ENCODE measurements around the gene ZC3H12C.
"Not testable (repeated sequence)": the region's sequence is repeated elsewhere in the genome, so short reads cannot be mapped to it uniquely, and the experiment has no call there.

ZC3H12C gene

DNA sequence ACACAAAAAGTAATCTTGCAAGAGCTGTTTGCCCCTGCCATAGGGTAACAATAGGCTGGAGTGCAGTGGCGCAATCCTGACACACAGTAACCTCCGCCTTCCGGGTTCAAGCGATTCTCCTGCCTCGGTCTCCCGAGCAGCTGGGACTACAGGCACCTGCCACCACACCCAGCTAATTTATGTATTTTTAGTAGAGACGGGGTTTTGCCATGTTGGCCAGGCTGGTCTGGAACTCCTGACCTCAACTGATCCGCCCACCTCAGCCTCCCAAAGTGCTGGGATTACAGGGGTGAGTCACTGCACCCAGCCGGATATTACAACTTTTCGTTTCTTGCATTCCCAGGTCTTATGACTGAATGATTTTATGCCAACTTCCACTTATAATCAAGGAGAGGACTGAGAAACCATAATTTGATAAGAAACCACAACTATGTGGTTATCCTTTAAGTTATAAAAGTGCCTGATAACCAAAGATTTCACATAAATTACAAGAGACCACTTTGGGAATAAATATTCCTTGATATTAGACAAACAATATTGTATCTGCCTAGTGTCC, 101.1 kb downstream of the ZC3H12C start:
- not testable (repeated sequence) for H3K9me3 Mint-ChIP-seq, H3K4me3 Mint-ChIP-seq, DNase-seq, ATAC-seq, H3K27ac Mint-ChIP-seq
- H3K27me3 Mint-ChIP-seq: peaks cover 20% of the 10 kb centered on the region
- H3K4me1 Mint-ChIP-seq: peaks cover 15% of the 10 kb centered on the region

DNA sequence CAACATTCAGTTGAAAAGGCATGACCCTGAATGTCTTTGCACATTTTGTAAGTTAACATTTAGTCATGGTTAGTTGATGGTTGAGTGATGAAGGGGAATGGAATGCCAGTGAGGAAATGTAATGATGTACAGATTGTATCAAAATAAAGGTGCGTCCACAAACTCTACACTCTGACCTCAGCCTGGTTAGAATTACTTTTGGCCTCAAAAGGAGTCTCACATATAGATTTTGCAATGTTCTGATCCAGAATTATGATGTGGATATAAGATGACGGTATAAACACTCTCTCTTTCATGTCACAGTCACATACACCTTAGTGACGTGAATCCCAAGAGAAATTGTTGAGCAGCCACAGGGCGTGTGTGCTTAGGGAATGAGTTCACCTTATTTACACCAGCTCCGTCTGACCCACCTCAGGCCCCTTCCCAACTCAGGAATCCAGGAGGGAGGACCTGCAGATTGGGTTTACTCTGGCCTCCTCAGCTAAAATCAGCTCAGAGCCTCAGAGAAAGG, 103.1 kb downstream of the ZC3H12C start:
- peaks cover 13% of the 10 kb centered on the region for H3K27me3 Mint-ChIP-seq
- H3K4me3 Mint-ChIP-seq: no peak overlapping the region
- ATAC-seq: no peak
- H3K4me1 Mint-ChIP-seq: peaks cover 15% of the 10 kb centered on the region
- H3K9me3 Mint-ChIP-seq: peaks cover 0 to 5% of the 10 kb centered on the region in 2 donors
- H3K27ac Mint-ChIP-seq: no peak overlapping the region
- DNase-seq: no peak

DNA sequence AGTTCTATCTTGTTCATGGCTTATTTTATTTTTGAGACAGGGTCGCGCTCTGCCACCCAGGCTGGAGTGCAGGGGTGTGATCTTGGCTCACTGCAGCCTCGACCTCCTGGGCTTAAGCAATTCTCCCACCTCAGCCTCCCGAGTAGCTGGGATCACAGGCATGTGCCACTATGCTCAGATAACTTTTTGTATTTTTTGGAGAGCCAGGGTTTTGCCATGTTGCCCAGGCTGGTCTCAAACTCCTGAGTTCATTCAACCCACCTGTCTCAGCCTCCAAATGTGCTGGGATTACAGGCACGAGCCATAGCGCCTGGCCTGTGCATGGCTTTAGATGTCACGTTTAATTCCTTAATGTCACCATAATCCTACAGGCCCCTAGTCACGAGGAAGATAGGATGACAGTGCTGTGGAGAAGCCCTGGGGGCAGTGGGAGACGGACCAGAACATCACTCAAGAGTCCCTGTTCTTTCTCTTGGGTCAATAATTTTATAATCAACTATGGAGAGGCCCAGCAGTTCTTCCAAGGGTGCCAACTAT, 103.8 kb downstream of the ZC3H12C start:
- Mint-ChIP-seq H3K4me3 (no peak overlapping the region), H3K27ac (no peak overlapping the region), H3K9me3 (peaks cover 0 to 5% of the 10 kb centered on the region in 2 donors), H3K27me3 (peaks cover 13% of the 10 kb centered on the region), H3K4me1 (peaks cover 12% of the 10 kb centered on the region)
- ATAC-seq: no peak
- no peak for DNase-seq

DNA sequence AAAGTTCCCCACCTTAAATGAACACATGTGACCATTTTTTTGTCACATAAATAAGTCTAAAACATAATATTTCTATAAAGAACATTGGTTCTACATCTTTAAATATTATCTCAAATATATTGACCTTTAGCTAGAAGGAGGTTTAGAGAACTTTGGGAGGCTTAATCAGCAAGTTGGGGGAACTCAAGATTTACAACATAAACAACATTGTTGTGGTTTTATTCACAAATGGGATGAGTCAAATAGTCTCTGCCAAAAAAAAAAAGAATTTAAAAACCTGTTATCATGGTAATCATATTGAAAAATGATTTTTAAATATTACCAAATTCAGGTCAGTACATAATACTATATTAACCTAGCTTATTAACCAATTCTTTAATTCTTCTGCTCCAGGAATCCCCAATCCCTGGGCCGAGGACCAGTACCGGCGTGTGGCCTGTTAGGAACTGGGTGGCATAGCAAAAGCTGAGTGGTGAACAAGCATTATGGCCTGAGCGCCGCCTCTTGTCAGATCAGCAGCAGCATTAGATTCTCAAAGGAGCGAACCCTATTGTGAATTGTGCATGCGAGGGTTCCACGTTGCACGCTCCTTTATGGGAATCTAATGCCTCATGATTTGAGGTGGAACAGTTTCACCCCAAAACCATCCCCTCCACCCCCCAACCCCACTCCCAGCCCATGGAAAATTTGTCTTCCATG, 105.0 kb downstream of the ZC3H12C start:
- Mint-ChIP-seq H3K4me1 (no peaks in the 10 kb centered on the region), H3K4me3 (no peak overlapping the region), H3K27me3 (peaks cover 5% of the 10 kb centered on the region), H3K9me3 (no peaks in the 10 kb centered on the region), H3K27ac (no peak overlapping the region)
- no peak for DNase-seq
- ATAC-seq: no peak

DNA sequence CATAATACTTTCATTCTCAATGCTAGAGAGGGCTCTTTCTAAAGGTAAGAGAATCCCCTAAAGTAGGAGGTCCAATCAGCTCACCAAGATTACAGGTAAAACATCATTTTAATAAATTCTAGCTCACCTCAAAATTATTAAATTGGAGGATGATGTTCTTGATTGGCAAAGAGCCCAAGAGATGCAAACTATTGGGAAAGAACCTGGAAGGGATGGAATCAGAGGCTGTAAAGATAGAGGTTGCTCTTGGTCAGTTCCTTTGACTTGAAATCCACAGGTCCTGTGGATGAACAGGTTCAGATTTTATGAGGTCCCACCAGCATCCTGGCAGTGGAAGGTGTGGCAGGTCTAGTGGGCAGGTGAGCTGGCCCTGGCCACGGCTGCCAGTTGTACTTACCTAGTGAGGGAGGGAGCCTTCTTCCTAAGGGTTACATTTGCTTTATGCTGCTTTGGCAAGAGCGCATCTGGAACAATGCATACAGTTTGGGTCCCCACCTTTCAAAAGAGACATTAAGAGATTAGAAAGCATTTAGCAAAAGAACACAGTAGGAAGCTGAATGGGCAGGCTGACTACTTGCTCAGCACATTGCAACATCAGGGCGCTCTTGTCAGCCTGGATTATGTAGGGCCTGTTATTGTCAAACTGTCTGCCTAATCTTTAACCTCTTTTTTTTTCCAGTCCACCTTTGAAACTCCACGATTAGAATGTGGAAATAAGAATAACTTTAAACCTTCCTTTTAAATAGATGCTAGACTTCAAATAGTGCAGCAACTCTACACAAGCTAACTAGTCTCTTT, 106.2 kb downstream of the ZC3H12C start:
- ATAC-seq (no peak), DNase-seq (no peak)
- no peaks in the 10 kb centered on the region for H3K27me3 Mint-ChIP-seq
- no peak overlapping the region for H3K4me3 Mint-ChIP-seq
- no peaks in the 10 kb centered on the region for H3K9me3 Mint-ChIP-seq
- H3K4me1 Mint-ChIP-seq: no peaks in the 10 kb centered on the region
- H3K27ac Mint-ChIP-seq: no peak overlapping the region

DNA sequence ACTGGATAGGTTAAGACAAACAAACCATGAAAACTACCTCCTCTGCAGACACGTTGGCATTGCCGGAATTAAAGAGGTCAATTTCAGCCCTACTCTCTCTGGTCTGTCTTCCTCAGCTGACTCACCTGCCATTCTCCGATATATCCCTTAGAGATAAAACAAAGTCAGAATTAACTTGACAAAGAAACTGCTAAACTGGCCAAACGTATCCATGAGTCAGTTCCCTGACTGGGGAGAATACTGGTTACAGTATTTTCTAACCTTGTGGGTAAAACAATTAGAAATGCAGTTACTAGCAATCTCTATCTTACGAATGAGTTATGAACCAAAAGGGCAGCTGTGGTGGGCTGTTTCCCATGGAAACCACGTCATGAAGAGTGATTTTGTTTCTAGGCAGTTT, 107.0 kb downstream of the ZC3H12C start:
- Mint-ChIP-seq H3K4me1 (no peaks in the 10 kb centered on the region), H3K4me3 (no peak overlapping the region), H3K27me3 (no peaks in the 10 kb centered on the region), H3K27ac (no peak overlapping the region), H3K9me3 (no peaks in the 10 kb centered on the region)
- DNase-seq (no peak), ATAC-seq (no peak)

DNA sequence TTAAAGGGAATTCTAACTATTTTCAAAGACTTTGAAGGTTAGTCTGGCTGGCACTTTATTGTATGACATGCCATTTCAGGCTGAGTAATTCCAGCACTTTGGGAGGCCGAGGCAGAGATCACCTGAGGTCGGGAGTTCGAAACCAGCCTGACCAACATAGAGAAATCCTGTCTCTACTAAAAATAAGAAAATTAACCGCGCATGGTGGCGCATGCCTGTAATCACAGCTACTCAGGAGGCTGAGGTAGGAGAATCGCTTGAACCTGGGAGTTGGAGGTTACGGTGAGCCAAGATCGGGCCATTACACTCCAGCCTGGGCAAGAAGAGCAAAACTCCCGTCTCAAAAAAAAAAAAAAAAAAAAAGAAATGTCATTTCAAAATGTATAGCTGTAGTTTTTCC, 107.6 kb downstream of the ZC3H12C start:
- Mint-ChIP-seq H3K4me1 (no peaks in the 10 kb centered on the region), H3K9me3 (no peaks in the 10 kb centered on the region), H3K27me3 (no peaks in the 10 kb centered on the region), H3K27ac (no peak overlapping the region), H3K4me3 (no peak overlapping the region)
- DNase-seq (no peak), ATAC-seq (no peak)

DNA sequence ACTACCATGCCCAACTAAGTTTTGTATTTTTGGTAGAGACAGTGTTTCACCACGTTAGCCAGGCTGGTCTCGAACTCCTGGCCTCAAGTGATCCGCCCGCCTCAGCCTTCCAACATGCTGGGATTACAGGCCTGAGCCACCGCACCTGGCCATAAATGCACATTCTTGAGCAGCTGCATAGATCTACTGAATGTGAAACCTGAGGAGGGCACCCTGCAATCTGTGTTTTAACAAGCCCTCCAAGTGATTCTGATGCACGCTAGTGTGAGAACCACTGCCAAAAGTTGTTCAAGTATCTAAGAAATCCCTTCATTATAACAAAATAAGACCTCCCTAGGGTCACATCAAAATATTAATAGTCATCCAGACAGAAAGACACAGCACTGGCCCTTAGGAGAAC, 113.9 kb downstream of the ZC3H12C start:
- Mint-ChIP-seq H3K4me1 (peaks cover 8% of the 10 kb centered on the region), H3K27ac (no peak overlapping the region), H3K9me3 (no peaks in the 10 kb centered on the region), H3K4me3 (no peak overlapping the region), H3K27me3 (no peaks in the 10 kb centered on the region)
- DNase-seq (no peak), ATAC-seq (no peak)

DNA sequence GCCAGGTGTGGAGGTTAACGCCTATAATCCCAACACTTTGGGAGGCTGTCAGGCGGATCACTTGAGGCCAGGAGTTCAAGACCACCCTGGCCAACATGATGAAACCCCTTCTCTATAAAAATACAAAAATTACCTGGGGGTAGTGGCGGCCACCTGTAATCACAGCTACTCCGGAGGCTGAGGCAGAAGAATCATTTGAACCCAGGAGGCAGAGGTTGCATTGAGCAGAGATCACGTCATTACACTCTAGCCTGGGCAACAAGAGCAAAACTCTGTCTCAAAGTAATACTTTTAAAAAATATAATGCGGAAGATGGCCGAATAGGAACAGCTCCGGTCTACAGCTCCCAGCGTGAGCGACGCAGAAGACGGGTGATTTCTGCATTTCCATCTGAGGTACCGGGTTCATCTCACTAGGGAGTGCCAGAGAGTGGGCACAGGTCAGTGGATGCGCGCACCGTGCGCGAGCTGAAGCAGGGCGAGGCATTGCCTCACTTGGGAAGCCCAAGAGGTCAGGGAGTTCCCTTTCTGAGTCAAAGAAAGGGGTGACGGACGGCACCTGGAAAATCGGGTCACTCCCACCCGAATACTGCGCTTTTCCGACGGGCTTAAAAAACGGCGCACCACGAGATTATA, 115.6 kb downstream of the ZC3H12C start:
- ATAC-seq, H3K27me3 Mint-ChIP-seq, H3K9me3 Mint-ChIP-seq, H3K4me1 Mint-ChIP-seq: not testable (repeated sequence)
- peak overlapping the region; percentile 65 to 69 for H3K4me3 Mint-ChIP-seq
- H3K27ac Mint-ChIP-seq: peak overlapping the region in 1 of 2 donors; percentile 89
- DNase-seq: peak in 1 of 2 donors; percentile 37

DNA sequence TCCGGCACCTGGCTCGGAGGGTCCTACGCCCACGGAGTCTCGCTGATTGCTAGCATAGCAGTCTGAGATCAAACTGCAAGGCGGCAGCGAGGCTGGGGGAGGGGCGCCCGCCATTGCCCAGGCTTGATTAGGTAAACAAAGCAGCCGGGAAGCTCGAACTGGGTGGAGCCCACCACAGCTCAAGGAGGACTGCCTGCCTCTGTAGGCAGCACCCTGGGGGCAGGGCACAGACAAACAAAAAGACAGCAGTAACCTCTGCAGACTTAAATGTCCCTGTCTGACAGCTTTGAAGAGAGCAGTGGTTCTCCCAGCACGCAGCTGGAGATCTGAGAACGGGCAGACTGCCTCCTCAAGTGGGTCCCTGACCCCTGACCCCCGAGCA, 116.1 kb downstream of the ZC3H12C start:
- not testable (repeated sequence) for H3K27me3 Mint-ChIP-seq, H3K4me1 Mint-ChIP-seq, H3K27ac Mint-ChIP-seq, H3K9me3 Mint-ChIP-seq, ATAC-seq, DNase-seq
- H3K4me3 Mint-ChIP-seq: peak overlapping the region; percentile 65 to 69

DNA sequence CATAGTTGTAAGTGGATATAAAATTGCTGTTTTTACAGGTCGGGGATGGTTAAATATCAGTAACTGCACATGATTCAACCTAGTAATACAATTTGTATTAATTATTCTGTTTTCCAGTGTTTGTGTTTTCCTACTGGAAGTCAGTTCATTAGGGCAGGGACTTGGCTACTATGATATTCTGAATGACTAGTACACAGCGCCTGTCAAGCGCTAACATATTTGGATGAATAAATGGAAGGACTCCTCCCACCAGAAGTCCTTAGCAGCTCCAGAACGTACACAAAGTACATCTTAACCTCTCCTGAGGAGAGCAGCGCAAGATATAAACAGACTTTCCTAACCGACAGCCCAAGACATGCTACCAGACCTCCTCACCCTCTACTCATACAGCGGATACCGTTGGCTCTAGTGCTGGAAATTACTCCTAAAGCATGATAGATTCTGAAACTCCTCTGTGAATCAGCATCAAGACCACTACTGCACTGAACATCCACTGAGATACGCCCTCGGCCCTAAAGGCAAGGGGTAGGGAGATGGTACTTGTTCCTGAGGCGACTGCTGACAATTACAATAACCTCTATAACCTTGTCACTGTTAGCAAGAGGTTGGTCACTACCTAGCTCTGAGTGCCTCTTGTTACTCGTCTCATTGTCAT, 124.2 kb downstream of the ZC3H12C start:
- no peaks in the 10 kb centered on the region for H3K27me3 Mint-ChIP-seq
- ATAC-seq: peak; percentile 26
- H3K9me3 Mint-ChIP-seq: no peaks in the 10 kb centered on the region

DNA sequence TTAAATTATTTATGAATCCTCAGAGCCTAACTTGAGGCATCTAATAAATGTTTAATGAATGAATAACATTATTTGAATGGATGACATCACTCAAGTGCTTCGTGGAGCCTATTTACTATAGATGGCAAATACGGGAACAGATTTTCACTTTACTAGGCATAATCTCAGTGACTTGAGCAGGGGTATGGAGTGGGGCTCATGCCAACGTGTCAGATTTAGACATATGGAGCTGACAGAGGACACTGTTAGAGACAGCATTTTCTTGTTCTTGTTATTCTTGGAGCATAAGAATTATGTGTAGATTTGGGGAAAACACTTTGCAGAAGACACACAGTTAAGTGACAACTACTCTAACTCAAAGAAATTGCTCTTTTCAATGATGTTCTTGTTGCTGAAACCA, 124.7 kb downstream of the ZC3H12C start:
- Mint-ChIP-seq H3K4me1 (no peaks in the 10 kb centered on the region), H3K9me3 (no peaks in the 10 kb centered on the region), H3K27ac (no peak overlapping the region), H3K27me3 (no peaks in the 10 kb centered on the region), H3K4me3 (no peak overlapping the region)
- ATAC-seq (no peak), DNase-seq (no peak)

More for the DNA sequence above, 124.2 kb downstream of the ZC3H12C start:
- H3K4me3 Mint-ChIP-seq: no peak overlapping the region
- H3K27ac Mint-ChIP-seq: peak overlapping the region in 1 of 2 donors; percentile 1
- no peak for DNase-seq
- H3K4me1 Mint-ChIP-seq: no peaks in the 10 kb centered on the region

DNA sequence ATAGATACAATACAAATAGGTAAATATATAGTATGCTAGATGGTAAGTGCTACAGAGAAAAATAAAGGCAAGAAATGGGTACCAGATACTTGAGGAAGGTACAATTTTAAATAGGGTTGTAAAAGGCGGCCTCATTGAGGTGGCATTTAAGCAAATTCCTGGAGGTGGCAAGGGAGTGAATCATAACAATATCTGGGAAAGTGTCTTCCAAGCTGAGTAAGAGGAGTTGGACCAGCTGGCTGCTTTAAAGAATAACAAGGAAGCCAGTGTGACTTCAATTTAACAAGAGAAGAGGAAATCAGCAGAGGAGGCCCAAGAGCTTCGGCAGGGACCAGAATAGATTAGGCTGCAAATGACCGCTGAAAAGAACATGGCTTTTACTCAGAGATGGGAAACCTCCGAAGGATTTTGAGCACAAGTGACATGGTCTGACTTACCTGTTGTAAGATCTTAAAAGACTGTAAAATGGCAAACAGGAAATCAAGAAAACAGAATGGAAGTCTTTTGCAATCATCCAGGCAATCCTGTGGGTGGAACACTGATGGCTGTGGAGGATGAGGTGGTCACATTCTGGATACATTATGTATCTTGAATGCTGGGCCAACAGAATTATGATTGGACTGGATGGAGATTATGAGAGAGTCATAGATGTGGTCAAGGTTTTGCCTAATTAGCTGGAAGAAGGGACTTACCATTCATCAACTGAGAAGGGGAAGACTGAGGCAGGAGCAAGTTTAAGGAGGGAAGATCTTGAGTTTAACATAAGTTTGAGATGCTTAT, 126.0 kb downstream of the ZC3H12C start:
- ATAC-seq (no peak), DNase-seq (no peak)
- Mint-ChIP-seq H3K4me1 (no peaks in the 10 kb centered on the region), H3K4me3 (no peak overlapping the region), H3K27ac (no peak overlapping the region), H3K27me3 (no peaks in the 10 kb centered on the region), H3K9me3 (no peaks in the 10 kb centered on the region)

Data from stimulated activated naive CD8-positive, alpha-beta T cell treated with anti-CD3 and anti-CD28 coated beads, Interleukin-15, amount 100 ng/mL, for 72 hours (primary cell).